ENCODE data around the gene SLCO4A1.

DNA sequence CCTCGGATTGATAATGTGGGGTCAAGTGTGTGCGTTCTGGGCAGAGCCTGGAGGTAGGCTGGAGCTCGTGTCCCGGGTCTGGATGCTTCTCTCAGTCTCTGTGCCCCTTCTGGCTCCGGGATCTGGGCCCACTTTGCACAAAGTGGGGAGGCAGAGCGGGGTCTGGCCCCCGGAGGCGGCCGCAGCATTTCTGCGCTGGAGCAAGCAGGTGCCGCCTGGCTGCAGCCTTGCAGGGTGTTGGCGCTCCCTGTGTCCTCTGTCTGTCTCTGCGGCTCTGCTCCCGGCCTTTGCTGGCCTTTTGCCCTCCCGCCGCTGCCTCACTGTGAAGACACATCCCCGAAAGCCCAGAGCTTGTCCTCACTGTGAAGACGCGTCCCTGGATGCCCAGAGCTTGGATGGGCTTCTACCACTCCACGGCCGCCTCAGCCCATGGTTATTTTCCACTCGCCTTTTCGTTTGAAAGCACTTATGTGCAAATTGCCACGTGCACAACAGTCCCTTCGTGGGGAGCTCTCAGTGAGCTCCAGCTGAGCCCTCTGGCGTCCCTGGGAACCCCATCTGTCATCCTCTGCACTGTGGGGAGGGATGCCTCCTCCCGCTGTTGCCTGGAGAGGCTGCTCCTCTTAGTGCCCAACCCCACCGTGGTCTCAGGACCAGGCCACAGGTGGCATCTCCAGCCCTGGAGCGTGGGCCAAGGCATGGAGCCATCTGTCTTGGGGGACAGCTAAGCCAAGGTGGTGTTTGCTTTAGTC is 17.4 kb downstream of the SLCO4A1 start:
- TF ChIP-seq POLR2AphosphoS5 (IDR thresholded peaks at IDR 0.05; ENCODE audit: low read depth, low read length) (no peak), TAF1 (IDR thresholded peaks at IDR 0.05; ENCODE audit: borderline replicate concordance, insufficient read depth, low read length) (no peak), REST (IDR thresholded peaks at IDR 0.05; ENCODE audit: insufficient read depth in 1 of 2, low read depth in 2 of 2, low read length in 2 of 2) (no peak)
